NCI-H187 treated with DMSO at 0.1 percent for 48 hours (cell line): ENCODE data around the gene C7orf33.
"Not testable (repeated sequence)": the region's sequence is repeated elsewhere in the genome, so short reads cannot be mapped to it uniquely, and the experiment has no call there.

Source experiments
- DNase-seq: peaks from one replicate; lab custom pipeline; 2025; lab: John Stamatoyannopoulos, UW

Gene C7orf33

DNA sequence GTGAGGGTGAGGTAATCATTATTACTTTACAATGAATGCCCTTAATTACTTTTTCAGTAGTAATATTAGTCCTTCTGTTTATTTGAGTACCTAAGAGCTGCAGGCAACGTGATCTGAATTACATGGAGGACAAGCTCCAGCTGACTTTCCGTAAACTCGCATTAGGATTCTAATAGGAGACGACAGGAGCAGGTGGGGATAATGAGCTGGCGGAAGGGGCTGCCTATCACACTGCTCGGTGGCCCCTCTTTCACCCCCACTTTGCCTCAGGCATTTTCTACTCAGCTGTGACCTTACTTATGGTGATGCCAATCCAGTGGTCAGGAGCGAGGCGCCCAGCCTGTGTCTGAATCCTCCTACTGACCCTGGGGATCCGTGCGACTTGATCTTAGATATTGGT, at the start of gene C7orf33:
C7orf33 (plus strand) TSS at position 296 of the 400 bp plus-strand sequence. CDS start 160 bp downstream, outside the sequence.
- DNase-seq = no peak

DNA sequence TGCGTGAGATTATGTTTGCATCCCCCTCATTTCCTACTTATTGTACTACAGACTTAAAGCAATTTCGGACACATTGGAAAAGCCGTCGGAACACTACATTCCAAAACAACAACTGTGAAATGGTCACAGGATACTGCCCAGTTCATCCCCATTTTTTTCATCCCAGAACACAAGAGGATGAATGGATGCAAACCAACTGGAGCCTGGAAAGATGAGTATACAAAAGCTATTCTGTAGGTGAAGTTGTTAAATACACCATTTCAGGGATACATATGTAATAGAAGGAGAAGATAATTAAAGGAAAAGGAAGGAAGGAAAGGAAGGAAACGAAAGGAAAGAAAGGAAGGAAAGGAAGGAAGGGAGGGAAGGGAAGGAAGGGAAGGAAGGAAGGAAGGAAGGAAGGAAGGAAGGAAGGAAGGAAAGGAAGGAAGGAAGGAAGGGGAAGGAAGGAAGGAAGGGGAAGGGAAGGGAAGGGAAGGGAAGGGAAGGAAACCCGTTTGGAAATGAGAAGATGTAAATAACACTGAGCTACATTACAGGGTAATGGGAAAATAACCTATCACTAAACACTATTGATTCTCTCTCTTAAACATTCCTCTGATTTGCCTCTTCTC, 48.6 kb upstream of the C7orf33 start:
- DNase-seq = no peak

- DNase-seq = no peak
Observed at GRCh38 chr7:148543302-148543701, 47.3 kb upstream of the C7orf33 start.

GRCh38 chr7:148545172-148545571, 45.4 kb upstream of the C7orf33 start:
- no peak for DNase-seq

- no peak for DNase-seq
Observed at GRCh38 chr7:148545932-148546331, 44.6 kb upstream of the C7orf33 start.

DNA sequence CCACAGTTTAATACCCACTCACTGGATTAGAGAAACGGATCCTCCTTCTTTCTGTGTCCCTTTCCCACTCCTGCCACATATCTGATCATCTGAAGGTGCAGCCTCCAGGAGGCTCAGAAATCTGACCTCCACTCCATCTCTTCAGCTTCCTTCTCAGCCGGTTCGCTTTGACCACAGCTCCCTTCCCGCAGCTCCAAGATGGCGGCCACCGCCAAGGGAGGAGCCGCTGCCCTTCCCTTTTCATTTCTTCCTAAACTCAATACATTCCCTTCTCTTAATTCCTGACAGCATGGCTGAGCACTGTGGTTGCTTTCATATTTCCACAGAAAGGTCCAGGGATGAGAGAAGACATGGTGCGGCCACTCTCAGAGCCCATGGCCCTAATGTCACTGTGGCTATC, 43.7 kb upstream of the C7orf33 start:
- no peak for DNase-seq

- no peak for DNase-seq
Observed at GRCh38 chr7:148547951-148548350, 42.6 kb upstream of the C7orf33 start.

GRCh38 chr7:148553979-148554378, 36.6 kb upstream of the C7orf33 start:
- DNase-seq = no peak

- no peak for DNase-seq
Observed at GRCh38 chr7:148556892-148557291, 33.7 kb upstream of the C7orf33 start.

- no peak for DNase-seq
Observed at GRCh38 chr7:148558914-148559313, 31.7 kb upstream of the C7orf33 start.

- DNase-seq = no peak
Observed at GRCh38 chr7:148561099-148561498, 29.5 kb upstream of the C7orf33 start.

DNA sequence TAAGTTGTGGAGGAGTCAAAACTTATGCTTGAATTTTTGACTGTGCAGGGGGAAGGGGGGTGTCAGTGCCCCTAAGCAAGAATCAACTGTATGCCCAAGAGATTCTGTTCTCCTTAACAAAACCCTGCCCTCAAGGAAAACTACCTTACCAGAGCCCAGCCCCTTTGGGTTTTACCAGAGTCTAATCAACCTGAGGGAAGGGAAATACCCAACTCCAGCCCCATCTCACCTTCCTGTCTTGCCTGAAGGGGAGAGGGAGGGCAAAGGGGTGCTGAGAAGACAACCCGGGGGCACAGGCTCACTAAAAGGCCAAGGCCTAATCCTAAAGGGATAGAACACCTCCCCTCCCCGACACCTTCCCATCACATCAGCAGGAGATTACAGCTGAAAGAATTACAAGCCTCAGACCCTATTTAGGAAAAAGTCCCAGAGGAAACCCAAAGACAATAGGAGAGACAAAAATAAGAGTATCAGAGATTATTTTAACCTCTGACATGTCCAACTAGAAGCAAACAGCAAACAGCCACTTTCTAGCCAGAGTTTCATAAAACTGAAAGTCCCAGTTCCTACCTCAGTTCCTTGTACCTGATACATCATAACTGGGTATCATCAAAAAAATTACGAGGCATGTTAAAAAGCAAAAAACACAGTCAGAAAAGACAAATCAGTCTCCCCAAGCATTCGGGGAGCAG, 26.8 kb upstream of the C7orf33 start:
- DNase-seq = no peak

- not testable (repeated sequence) for DNase-seq
Observed at GRCh38 chr7:148564275-148564951, 26.2 kb upstream of the C7orf33 start.

DNA sequence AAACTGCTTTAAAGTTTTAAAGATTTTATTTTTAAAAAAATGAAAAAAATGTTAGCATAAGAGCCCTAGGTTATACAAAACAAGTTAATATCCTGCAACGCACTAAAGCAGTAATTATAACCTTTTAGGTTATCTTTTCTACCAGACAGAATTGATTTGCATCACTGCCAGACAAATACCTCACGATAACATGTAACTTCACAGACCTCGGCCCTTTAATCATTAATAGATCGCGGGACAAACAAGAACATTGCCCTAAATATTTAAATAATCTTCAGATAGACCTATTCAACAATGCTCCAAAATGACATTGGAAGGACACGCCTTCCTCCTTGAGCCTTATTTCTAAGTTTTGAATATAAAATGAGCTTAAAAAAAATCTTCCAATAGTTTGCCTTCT, 23.8 kb upstream of the C7orf33 start:
- no peak for DNase-seq

DNA sequence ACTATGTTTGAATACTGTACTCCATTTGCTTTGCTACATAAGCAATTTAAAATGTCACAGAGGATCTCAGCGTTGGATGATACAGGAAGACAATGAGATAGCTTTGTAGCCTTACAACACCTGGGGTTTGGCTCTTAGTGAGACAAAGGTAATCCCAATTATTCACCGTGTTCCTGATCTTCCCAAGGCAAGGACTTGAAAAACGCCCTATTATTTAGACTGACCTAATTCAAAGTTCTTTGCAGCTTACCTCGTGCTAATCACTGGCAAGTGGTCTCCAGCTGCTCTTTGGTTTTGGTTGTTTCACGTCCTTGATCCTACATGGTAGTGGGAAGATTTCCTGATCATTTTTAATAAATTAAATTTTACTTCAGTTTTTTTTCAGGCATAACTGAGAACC, 23.0 kb upstream of the C7orf33 start:
- DNase-seq = no peak

GRCh38 chr7:148570510-148570909, 20.1 kb upstream of the C7orf33 start:
- no peak for DNase-seq

DNA sequence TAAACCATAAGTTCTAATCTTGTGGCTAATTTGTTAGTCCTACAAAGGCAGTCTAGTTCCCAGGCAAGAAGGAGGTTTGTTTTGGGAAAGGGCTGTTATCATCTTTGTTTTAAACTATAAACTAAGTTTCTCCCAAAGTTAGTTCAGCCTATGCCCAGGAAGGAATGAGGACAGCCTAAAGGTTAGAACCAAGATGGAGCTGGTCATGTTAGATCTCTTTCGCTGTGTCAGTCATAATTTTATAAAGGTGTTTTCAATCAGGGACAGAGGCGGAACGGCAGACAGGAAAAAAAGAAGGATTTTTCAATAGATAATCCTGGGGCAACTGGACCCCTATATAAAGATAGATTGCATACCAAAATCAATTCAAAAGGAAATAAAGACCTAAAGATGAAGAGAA, 19.6 kb upstream of the C7orf33 start:
- DNase-seq = not testable (repeated sequence)

- no peak for DNase-seq
Observed at GRCh38 chr7:148571381-148571780, 19.2 kb upstream of the C7orf33 start.

GRCh38 chr7:148572067-148572522, 18.5 kb upstream of the C7orf33 start:
- DNase-seq = no peak

DNA sequence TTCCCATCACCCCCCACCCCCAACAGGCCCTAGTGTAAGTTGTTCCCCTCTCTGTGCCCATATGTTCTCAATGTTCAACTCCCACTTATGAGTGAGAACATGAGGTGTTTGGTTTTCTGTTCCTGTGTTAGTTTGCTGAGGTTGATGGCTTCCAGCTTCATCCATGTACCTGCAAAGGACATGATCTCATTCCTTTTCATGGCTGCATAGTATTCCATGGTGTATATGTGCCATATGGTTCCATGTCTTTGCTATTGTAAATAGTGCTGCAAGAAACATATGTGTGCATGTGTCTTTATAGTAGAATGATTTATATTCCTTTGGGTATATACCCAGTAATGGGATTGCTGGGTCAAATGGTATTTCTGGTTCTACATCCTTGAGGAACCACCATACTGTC, 17.0 kb upstream of the C7orf33 start:
- not testable (repeated sequence) for DNase-seq

DNA sequence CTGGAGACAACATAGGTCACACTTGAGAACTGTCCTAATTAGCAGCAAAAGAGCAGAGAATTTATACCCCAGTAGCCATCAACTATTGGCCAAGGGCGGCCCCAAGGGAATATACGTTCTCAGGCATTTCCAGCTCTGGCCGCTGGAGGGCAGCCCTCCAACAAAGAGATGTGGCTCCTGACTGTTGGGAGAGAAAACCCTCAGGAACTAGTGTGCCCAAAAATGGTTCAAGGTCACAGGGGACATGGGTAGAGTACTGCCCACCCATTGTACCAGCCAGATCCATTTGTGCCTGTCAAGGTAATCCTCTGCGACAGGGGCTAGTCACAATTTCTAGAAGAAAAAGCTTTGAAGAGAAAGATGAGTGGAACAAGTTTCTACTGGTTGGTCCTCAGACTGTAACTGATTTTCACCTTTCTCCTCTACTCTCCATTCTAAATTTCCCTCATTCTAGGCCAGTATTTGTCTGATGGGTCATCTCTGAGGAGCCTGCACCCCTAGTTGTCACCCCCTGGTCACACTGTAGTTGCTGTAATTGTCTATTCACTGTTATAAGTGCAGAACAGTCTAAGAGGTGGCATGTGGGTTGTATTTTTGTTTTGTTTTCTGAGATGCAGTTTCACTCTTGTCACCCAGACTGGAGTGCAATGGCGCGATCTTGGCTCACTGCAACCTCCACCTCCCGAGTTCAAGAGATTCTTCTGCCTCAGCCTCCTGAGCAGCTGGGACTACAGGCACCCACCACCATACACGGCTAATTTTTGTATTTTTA, 14.7 kb upstream of the C7orf33 start:
- peak; percentile 54 for DNase-seq

GRCh38 chr7:148579366-148579765, 11.2 kb upstream of the C7orf33 start:
- DNase-seq = no peak
